H9 (cell line): Measurements from ENCODE around the gene LINGO3. TPM values are rescaled to one million over a fixed set of nuclear protein-coding genes. Genes with fewer than 3 reads are reported as not detected.

ENCODE experiments used
- DNase-seq: peaks from one replicate; pipeline ENCODE4 v3.0.0-alpha.2; 2017
- H2AFZ ChIP-seq: one replicate; pipeline ENCODE4 v1.6.1; 2013; ENCODE audit warnings: mild to moderate bottlenecking, low read length, control low read depth, moderate library complexity
- H2AK5ac ChIP-seq: 2 replicates; pipeline ENCODE4 v1.6.1; 2013; ENCODE audit warnings: low read length, control low read depth, mixed read lengths; ENCODE audit not compliant: insufficient read length
- H2BK120ac ChIP-seq: one replicate; pipeline ENCODE4 v1.6.1; 2013; ENCODE audit warnings: low read depth, mild to moderate bottlenecking, low read length, control low read depth, inconsistent platforms; ENCODE audit not compliant: poor library complexity, severe bottlenecking
- H2BK12ac ChIP-seq: 2 replicates; pipeline ENCODE4 v1.6.1; 2013; ENCODE audit warnings: low read length, control low read depth, mixed read lengths, low read depth; ENCODE audit not compliant: insufficient read length
- H2BK15ac ChIP-seq: 2 replicates; pipeline ENCODE4 v1.6.1; 2013; ENCODE audit warnings: low read depth, low read length, control low read depth
- H2BK20ac ChIP-seq: one replicate; pipeline ENCODE4 v1.6.1; 2013; ENCODE audit warnings: low read depth, mild to moderate bottlenecking, low read length, control low read depth, inconsistent platforms; ENCODE audit not compliant: poor library complexity, severe bottlenecking
- H2BK5ac ChIP-seq: 2 replicates; pipeline ENCODE4 v1.6.1; 2013; ENCODE audit warnings: low read length, control low read depth, mixed read lengths; ENCODE audit not compliant: insufficient read length
- H3K14ac ChIP-seq: 2 replicates; pipeline ENCODE4 v1.6.1; 2013; ENCODE audit warnings: low read length, control low read depth; ENCODE audit not compliant: insufficient read depth
- H3K18ac ChIP-seq: 2 replicates; pipeline ENCODE4 v1.6.1; 2013; ENCODE audit warnings: low read depth, mild to moderate bottlenecking, mixed read lengths, low read length, control low read depth; ENCODE audit not compliant: insufficient read length
- H3K23ac ChIP-seq: 2 replicates; pipeline ENCODE4 v1.6.1; 2013; ENCODE audit warnings: low read length, control low read depth, mixed read lengths, low read depth; ENCODE audit not compliant: insufficient read length
- H3K23me2 ChIP-seq: 2 replicates; pipeline ENCODE4 v1.6.1; 2013; ENCODE audit warnings: low read depth, mild to moderate bottlenecking, mixed read lengths, low read length, control low read depth; ENCODE audit not compliant: insufficient read length, poor library complexity, severe bottlenecking
- H3K27ac ChIP-seq: 2 replicates; pipeline ENCODE4 v1.5.1; 2013; ENCODE audit warnings: low read length, control low read depth, mixed read lengths, low read depth; ENCODE audit not compliant: insufficient read length
- H3K27me3 ChIP-seq: 2 replicates; pipeline ENCODE4 v1.6.1; 2013; ENCODE audit warnings: low read length, control low read depth, inconsistent platforms; ENCODE audit not compliant: insufficient read depth
- H3K4ac ChIP-seq: 2 replicates; pipeline ENCODE4 v1.6.1; 2013; ENCODE audit warnings: low read depth, mild to moderate bottlenecking, control low read depth, inconsistent platforms, low read length, moderate library complexity
- H3K4me1 ChIP-seq: 2 replicates; pipeline ENCODE4 v1.6.1; 2013; ENCODE audit warnings: low read length, control low read depth, inconsistent platforms; ENCODE audit not compliant: insufficient read depth
- H3K4me2 ChIP-seq: 2 replicates; pipeline ENCODE4 v1.6.1; 2013; ENCODE audit warnings: low read length, control low read depth, mixed read lengths; ENCODE audit not compliant: insufficient read length, insufficient read depth
- H3K56ac ChIP-seq: 2 replicates; pipeline ENCODE4 v1.6.1; 2013; ENCODE audit warnings: low read depth, mild to moderate bottlenecking, mixed read lengths, low read length, control low read depth; ENCODE audit not compliant: insufficient read length
- H3K79me1 ChIP-seq: 2 replicates; pipeline ENCODE4 v1.6.1; 2013; ENCODE audit warnings: low read depth, mild to moderate bottlenecking, moderate library complexity, low read length, control low read depth, inconsistent platforms; ENCODE audit not compliant: insufficient read depth, poor library complexity, severe bottlenecking
- H3K79me2 ChIP-seq: 2 replicates; pipeline ENCODE4 v1.6.1; 2013; ENCODE audit warnings: low read length, control low read depth, inconsistent platforms; ENCODE audit not compliant: insufficient read depth
- H3K9ac ChIP-seq: 2 replicates; pipeline ENCODE4 v1.6.1; 2013; ENCODE audit warnings: low read length, control low read depth, mixed read lengths; ENCODE audit not compliant: insufficient read length; ENCODE audit errors: extremely low read depth
- H3K9me3 ChIP-seq: one replicate; pipeline ENCODE4 v1.6.1; 2013; ENCODE audit warnings: low read depth, low read length, inconsistent platforms; ENCODE audit not compliant: control insufficient read depth
- H3T11ph ChIP-seq: one replicate; pipeline ENCODE4 v1.6.1; 2013; ENCODE audit warnings: mild to moderate bottlenecking, low read length, control low read depth, inconsistent platforms
- H4K20me1 ChIP-seq: one replicate; pipeline ENCODE4 v1.6.1; 2013; ENCODE audit not compliant: control insufficient read depth, insufficient read length, insufficient read depth
- H4K5ac ChIP-seq: 2 replicates; pipeline ENCODE4 v1.6.1; 2013; ENCODE audit warnings: low read depth, mild to moderate bottlenecking, mixed read lengths, low read length, control low read depth; ENCODE audit not compliant: insufficient read length
- H4K8ac ChIP-seq: replicated peaks from 2 replicates; pipeline ENCODE4 v1.6.1; 2013; ENCODE audit warnings: low read length, control low read depth, mixed read lengths, low read depth; ENCODE audit not compliant: insufficient read length
- H4K91ac ChIP-seq: 2 replicates; pipeline ENCODE4 v1.6.1; 2013; ENCODE audit warnings: low read depth, mild to moderate bottlenecking, moderate library complexity, mixed read lengths, low read length, control low read depth; ENCODE audit not compliant: insufficient read length
- H3K27ac Mint-ChIP-seq, 3 experiments: 2 replicates in 2 of 3; 3 replicates in 1 of 3; pipeline ENCODE4 v1.8.0; 2020 to 2021; ENCODE audit warnings: mixed read lengths in 3 of 3, mild to moderate bottlenecking in 1 of 3, moderate library complexity in 1 of 3
- H3K27me3 Mint-ChIP-seq: 2 replicates; pipeline ENCODE4 v1.8.0; 2021; ENCODE audit warnings: low read depth, mild to moderate bottlenecking, moderate library complexity, mixed read lengths
- H3K36me3 Mint-ChIP-seq, 3 experiments: 2 replicates in 2 of 3; 3 replicates in 1 of 3; pipeline ENCODE4 v1.8.0; 2020 to 2021; ENCODE audit warnings: low read depth in 3 of 3, mixed read lengths in 3 of 3; ENCODE audit not compliant: insufficient read depth in 1 of 3
- H3K4me1 Mint-ChIP-seq, 2 experiments: 2 replicates each; pipeline ENCODE4 v1.8.0; 2020; ENCODE audit warnings: mixed read lengths in 2 of 2
- H3K4me3 Mint-ChIP-seq, 2 experiments: 2 replicates in 1 of 2; 3 replicates in 1 of 2; pipeline ENCODE4 v1.8.0; 2020 to 2021; ENCODE audit warnings: mild to moderate bottlenecking in 2 of 2, mixed read lengths in 2 of 2, moderate library complexity in 1 of 2
- H3K9me3 Mint-ChIP-seq, 2 experiments: 2 replicates in 1 of 2; 3 replicates in 1 of 2; pipeline ENCODE4 v1.8.0; 2020; ENCODE audit warnings: mild to moderate bottlenecking in 2 of 2, mixed read lengths in 2 of 2, moderate library complexity in 1 of 2
- WGBS: extraction: QIAGEN DNeasy Blood & Tissue Kit; methylation state at CpG from one replicate; pipeline ENCODE4 v1.1.7; 2013; ENCODE audit warnings: missing lambda C conversion rate, low lambda C conversion rate, mixed read lengths; ENCODE audit not compliant: insufficient read length; ENCODE audit errors: extremely low coverage; 5-methylcytosine and 5-hydroxymethylcytosine counted together
- total RNA-seq: library from RNA; stranded (reverse); gene quantifications from 2 replicates; pipeline ENCODE4 v1.2.1, GENCODE V29; 2021
- TF ChIP-seq, protein P1 (sequence below): fragments of 200-600 bp; sonication (generic); conservative IDR thresholded peaks from 3 replicates; pipeline ENCODE4 v1.8.0; 2021; ENCODE audit warnings: antibody characterized with exemption, mild to moderate bottlenecking

LINGO3 gene
- total RNA-seq, 1 experiment from 2014 or later = 0.28 TPM

GRCh38 chr19:2259336-2259735 lies 48.6 kb downstream of the LINGO3 start:
- H3K9ac ChIP-seq = no peak overlapping the region
- Mint-ChIP-seq H3K27me3 (peaks cover 15% of the 10 kb centered on the region), H3K4me1 (no peaks in the 10 kb centered on the region), H3K4me3 (no peak overlapping the region), H3K27ac (no peak overlapping the region; a peak in 1 of 7 replicates), H3K36me3 (no peaks in the 10 kb centered on the region), H3K9me3 (no peaks in the 10 kb centered on the region)
- H3K4me2 ChIP-seq = no peak overlapping the region
- no peak overlapping the region for H2BK5ac ChIP-seq
- no peak overlapping the region for H3K18ac ChIP-seq
- no peaks in the 10 kb centered on the region for H3K79me1 ChIP-seq
- H4K20me1 ChIP-seq = no peaks in the 10 kb centered on the region
- no peak overlapping the region for H2BK15ac ChIP-seq
- no peak overlapping the region for H2BK120ac ChIP-seq
- H3K14ac ChIP-seq = no peak overlapping the region
- no peaks in the 10 kb centered on the region for H3K4me1 ChIP-seq
- no peaks in the 10 kb centered on the region for H3K23me2 ChIP-seq
- H3K4ac ChIP-seq = no peak overlapping the region
- no peak overlapping the region for H2BK20ac ChIP-seq
- H3K23ac ChIP-seq = no peak overlapping the region
- WGBS = no CpG with 5 or more reads among the region's 5 CpGs
- no peak overlapping the region for H3K56ac ChIP-seq
- no peak overlapping the region for H3K27ac ChIP-seq
- DNase-seq = no peak
- H4K91ac ChIP-seq = no peak overlapping the region
- no peaks in the 10 kb centered on the region for H3K79me2 ChIP-seq
- no peak overlapping the region for H2BK12ac ChIP-seq
- H4K8ac ChIP-seq = no peak overlapping the region
- TF ChIP-seq, protein P1, sequence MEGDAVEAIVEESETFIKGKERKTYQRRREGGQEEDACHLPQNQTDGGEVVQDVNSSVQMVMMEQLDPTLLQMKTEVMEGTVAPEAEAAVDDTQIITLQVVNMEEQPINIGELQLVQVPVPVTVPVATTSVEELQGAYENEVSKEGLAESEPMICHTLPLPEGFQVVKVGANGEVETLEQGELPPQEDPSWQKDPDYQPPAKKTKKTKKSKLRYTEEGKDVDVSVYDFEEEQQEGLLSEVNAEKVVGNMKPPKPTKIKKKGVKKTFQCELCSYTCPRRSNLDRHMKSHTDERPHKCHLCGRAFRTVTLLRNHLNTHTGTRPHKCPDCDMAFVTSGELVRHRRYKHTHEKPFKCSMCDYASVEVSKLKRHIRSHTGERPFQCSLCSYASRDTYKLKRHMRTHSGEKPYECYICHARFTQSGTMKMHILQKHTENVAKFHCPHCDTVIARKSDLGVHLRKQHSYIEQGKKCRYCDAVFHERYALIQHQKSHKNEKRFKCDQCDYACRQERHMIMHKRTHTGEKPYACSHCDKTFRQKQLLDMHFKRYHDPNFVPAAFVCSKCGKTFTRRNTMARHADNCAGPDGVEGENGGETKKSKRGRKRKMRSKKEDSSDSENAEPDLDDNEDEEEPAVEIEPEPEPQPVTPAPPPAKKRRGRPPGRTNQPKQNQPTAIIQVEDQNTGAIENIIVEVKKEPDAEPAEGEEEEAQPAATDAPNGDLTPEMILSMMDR = no peak
- H3T11ph ChIP-seq = no peak overlapping the region
- no peak overlapping the region for H2AK5ac ChIP-seq
- no peak overlapping the region for H4K5ac ChIP-seq
- H2AFZ ChIP-seq = no peak overlapping the region
- no peaks in the 10 kb centered on the region for H3K9me3 ChIP-seq
- no peaks in the 10 kb centered on the region for H3K27me3 ChIP-seq

Other genes starting within 250 kb of the LINGO3 start
- gene MOB3A, start 211.8 kb downstream of the LINGO3 start, total RNA-seq = 11.5 and 13.3 TPM in 2 replicates
- 2.1 and 3.0 TPM in 2 replicates for gene IZUMO4, start 211.2 kb downstream of the LINGO3 start, total RNA-seq
- 142 and 147 TPM in 2 replicates for gene AP3D1, start 156.6 kb downstream of the LINGO3 start, total RNA-seq
- gene DOT1L, start 144.2 kb downstream of the LINGO3 start, total RNA-seq = 78.5 and 81.6 TPM in 2 replicates
- 139 and 148 TPM in 2 replicates for gene PLEKHJ1, start 71.8 kb downstream of the LINGO3 start, total RNA-seq
- 166 and 167 TPM in 2 replicates for gene SF3A2, start 71.3 kb downstream of the LINGO3 start, total RNA-seq
- 70.2 and 70.7 TPM in 2 replicates for gene AMH, start 58.8 kb downstream of the LINGO3 start, total RNA-seq
- gene JSRP1, start 51.7 kb downstream of the LINGO3 start, total RNA-seq = 0.90 and 1.1 TPM in 2 replicates
- not detected in 2 replicates for gene PEAK3, start 26.0 kb downstream of the LINGO3 start, total RNA-seq
- gene LSM7, start 20.4 kb upstream of the LINGO3 start, total RNA-seq = 187 and 202 TPM in 2 replicates
- gene SPPL2B, start 20.5 kb upstream of the LINGO3 start, total RNA-seq = 69.4 and 73.7 TPM in 2 replicates
- gene TMPRSS9, start 52.1 kb upstream of the LINGO3 start, total RNA-seq = 0.24 and 0.33 TPM in 2 replicates
- 214 and 219 TPM in 2 replicates for gene TIMM13, start 119.4 kb upstream of the LINGO3 start, total RNA-seq
- gene LMNB2, start 148.8 kb upstream of the LINGO3 start, total RNA-seq = 173 and 174 TPM in 2 replicates
- 13.5 and 16.2 TPM in 2 replicates for gene GADD45B, start 168.0 kb upstream of the LINGO3 start, total RNA-seq